ENCODE results near the gene ARHGEF28. TPM values are rescaled to one million over a fixed set of nuclear protein-coding genes. Genes with fewer than 3 reads are reported as not detected.

The ARHGEF28 gene
- total and polyA plus RNA-seq, 2 donors (not counting 1 experiment from before 2014, with no cell fraction given) = not detected

DNA sequence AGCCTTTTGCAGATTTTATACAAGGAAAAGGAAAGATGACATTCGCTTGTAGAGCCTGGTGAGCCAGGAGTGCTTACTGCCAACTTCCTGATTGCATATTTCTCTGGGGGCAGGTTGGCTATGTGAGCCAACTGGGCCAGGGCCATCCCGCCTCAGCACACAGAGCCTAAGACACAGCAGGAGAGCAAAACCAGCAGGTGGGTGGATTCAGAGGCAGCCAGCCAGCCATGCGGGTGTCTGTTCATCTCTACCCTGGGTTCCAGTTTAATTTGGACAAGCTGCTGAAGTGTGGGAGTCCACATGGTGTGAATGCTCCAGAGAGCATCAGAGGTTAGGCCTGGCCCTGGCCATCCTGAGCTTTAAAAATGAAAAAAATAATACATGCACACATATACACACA lies 291.4 kb downstream of the ARHGEF28 start:
- no peak overlapping the region for H3K27ac Mint-ChIP-seq

DNA sequence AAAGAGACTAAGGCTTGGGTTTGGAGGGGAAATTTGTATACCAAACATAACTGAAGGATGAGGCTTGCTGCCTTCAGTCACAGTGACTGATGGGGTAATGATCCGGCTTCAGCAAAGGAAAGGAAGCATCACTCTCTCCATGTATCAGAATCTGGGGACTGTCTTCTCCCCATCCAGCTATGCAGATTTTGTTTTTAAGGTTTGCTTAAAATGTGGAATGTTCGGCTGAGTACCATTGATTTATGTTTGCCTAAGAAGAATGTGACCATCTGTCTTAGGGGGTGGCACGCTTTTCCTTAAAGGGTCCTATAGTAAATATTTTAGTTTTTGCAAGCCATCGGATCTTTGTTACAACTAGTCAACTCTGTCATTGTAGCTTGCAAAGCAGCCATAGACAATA lies 291.9 kb downstream of the ARHGEF28 start:
- H3K4me1 ChIP-seq (ENCODE audit: control insufficient read depth in 2 of 2, insufficient read depth in 2 of 2, low read length in 2 of 2) = no peaks in the 10 kb centered on the region
- no peaks in the 10 kb centered on the region for H3K27me3 ChIP-seq (replicated peaks in 1 of 4; ENCODE audit: control extremely low read depth in 1 of 4, control insufficient read depth in 3 of 4, insufficient read depth in 4 of 4, low read length in 3 of 4)
- Mint-ChIP-seq H3K4me3 (no peak overlapping the region), H3K4me1 (no peaks in the 10 kb centered on the region), H3K9me3 (ENCODE audit: insufficient read depth) (no peaks in the 10 kb centered on the region), H3K27me3 (peaks cover 21% of the 10 kb centered on the region), H3K27ac (no peak overlapping the region)
- H3K79me2 ChIP-seq (ENCODE audit: control insufficient read depth, insufficient read depth, low read length) = no peaks in the 10 kb centered on the region
- no peak overlapping the region for H3K9ac ChIP-seq (ENCODE audit: low read length)
- TF ChIP-seq EZH2 (IDR thresholded peaks at IDR 0.05; ENCODE audit: borderline replicate concordance, insufficient read depth, low read depth, low read length, poor library complexity, severe bottlenecking) = no peak
- TF ChIP-seq, protein P1, sequence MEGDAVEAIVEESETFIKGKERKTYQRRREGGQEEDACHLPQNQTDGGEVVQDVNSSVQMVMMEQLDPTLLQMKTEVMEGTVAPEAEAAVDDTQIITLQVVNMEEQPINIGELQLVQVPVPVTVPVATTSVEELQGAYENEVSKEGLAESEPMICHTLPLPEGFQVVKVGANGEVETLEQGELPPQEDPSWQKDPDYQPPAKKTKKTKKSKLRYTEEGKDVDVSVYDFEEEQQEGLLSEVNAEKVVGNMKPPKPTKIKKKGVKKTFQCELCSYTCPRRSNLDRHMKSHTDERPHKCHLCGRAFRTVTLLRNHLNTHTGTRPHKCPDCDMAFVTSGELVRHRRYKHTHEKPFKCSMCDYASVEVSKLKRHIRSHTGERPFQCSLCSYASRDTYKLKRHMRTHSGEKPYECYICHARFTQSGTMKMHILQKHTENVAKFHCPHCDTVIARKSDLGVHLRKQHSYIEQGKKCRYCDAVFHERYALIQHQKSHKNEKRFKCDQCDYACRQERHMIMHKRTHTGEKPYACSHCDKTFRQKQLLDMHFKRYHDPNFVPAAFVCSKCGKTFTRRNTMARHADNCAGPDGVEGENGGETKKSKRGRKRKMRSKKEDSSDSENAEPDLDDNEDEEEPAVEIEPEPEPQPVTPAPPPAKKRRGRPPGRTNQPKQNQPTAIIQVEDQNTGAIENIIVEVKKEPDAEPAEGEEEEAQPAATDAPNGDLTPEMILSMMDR (IDR thresholded peaks at IDR 0.05) = no peak
- no peak for ATAC-seq (ENCODE audit: low read depth)
- no peaks in the 10 kb centered on the region for H3K9me3 ChIP-seq (ENCODE audit: control extremely low read depth in 1 of 3, control insufficient read depth in 2 of 3, insufficient read depth in 1 of 3, low read length in 2 of 3)
- H2AFZ ChIP-seq (ENCODE audit: insufficient read depth, low read depth, low read length, poor library complexity, severe bottlenecking) = no peak overlapping the region
- POLR2A ChIA-PET = no interaction called here
- H3K4me2 ChIP-seq (replicated peaks; ENCODE audit: low read depth, low read length, poor library complexity, severe bottlenecking) = no peak overlapping the region
- DNase-seq = no peak
- no peaks in the 10 kb centered on the region for H3K36me3 ChIP-seq (replicated peaks in 1 of 2; ENCODE audit: control extremely low read depth in 1 of 2, control insufficient read depth in 1 of 2, extremely low read depth in 1 of 2, insufficient read depth in 2 of 2, low read length in 1 of 2)
- H3K27ac ChIP-seq (ENCODE audit: low read length in 2 of 2) = no peak overlapping the region
- H4K20me1 ChIP-seq (ENCODE audit: control insufficient read depth, insufficient read depth, low read length, poor library complexity, severe bottlenecking) = no peaks in the 10 kb centered on the region
- H3K4me3 ChIP-seq (ENCODE audit: control extremely low read depth in 1 of 5, extremely low read depth in 1 of 5, insufficient read depth in 1 of 5, low read depth in 2 of 5, low read length in 4 of 5) = no peak overlapping the region
- 80% methylated on average over 1 of the region's 4 CpGs for whole genome bisulfite sequencing (ENCODE audit: insufficient coverage)
- intact Hi-C loops (cut with micrococcal nuclease) = no loop called here
- CTCF ChIA-PET = no interaction called here

More for the DNA sequence above, 291.4 kb downstream of the ARHGEF28 start:
- Histone ChIP-seq H3K27me3 (replicated peaks in 1 of 4; ENCODE audit: control extremely low read depth in 1 of 4, control insufficient read depth in 3 of 4, insufficient read depth in 4 of 4, low read length in 3 of 4) (no peaks in the 10 kb centered on the region), H3K4me2 (replicated peaks; ENCODE audit: low read depth, low read length, poor library complexity, severe bottlenecking) (no peak overlapping the region), H3K27ac (ENCODE audit: low read length in 2 of 2) (no peak overlapping the region), H3K9me3 (ENCODE audit: control extremely low read depth in 1 of 3, control insufficient read depth in 2 of 3, insufficient read depth in 1 of 3, low read length in 2 of 3) (no peaks in the 10 kb centered on the region), H2AFZ (ENCODE audit: insufficient read depth, low read depth, low read length, poor library complexity, severe bottlenecking) (no peak overlapping the region), H3K9ac (ENCODE audit: low read length) (no peak overlapping the region), H3K79me2 (ENCODE audit: control insufficient read depth, insufficient read depth, low read length) (no peaks in the 10 kb centered on the region), H3K36me3 (replicated peaks in 1 of 2; ENCODE audit: control extremely low read depth in 1 of 2, control insufficient read depth in 1 of 2, extremely low read depth in 1 of 2, insufficient read depth in 2 of 2, low read length in 1 of 2) (no peaks in the 10 kb centered on the region), H4K20me1 (ENCODE audit: control insufficient read depth, insufficient read depth, low read length, poor library complexity, severe bottlenecking) (no peaks in the 10 kb centered on the region), H3K4me3 (ENCODE audit: control extremely low read depth in 1 of 5, extremely low read depth in 1 of 5, insufficient read depth in 1 of 5, low read depth in 2 of 5, low read length in 4 of 5) (no peak overlapping the region), H3K4me1 (ENCODE audit: control insufficient read depth in 2 of 2, insufficient read depth in 2 of 2, low read length in 2 of 2) (no peaks in the 10 kb centered on the region)
- H3K27me3 Mint-ChIP-seq = peaks cover 19% of the 10 kb centered on the region
- ChIA-PET CTCF (no interaction called here), POLR2A (no interaction called here)
- DNase-seq (no peak), ATAC-seq (ENCODE audit: low read depth) (no peak)
- WGBS (ENCODE audit: insufficient coverage) = 91% methylated on average over 3 of the region's 3 CpGs
- no peaks in the 10 kb centered on the region for H3K9me3 Mint-ChIP-seq (ENCODE audit: insufficient read depth)
- intact Hi-C loops (cut with micrococcal nuclease) = no loop called here
- TF ChIP-seq, protein P1 (IDR thresholded peaks at IDR 0.05) = no peak
- no peak for TF ChIP-seq EZH2 (IDR thresholded peaks at IDR 0.05; ENCODE audit: borderline replicate concordance, insufficient read depth, low read depth, low read length, poor library complexity, severe bottlenecking)
- no peak overlapping the region for H3K4me3 Mint-ChIP-seq
- H3K4me1 Mint-ChIP-seq = no peaks in the 10 kb centered on the region

Data from B cell (primary cell).